Thymus (tissue), 11 donors: ENCODE results near the gene BMPR1A. TPM values are rescaled to one million over a fixed set of nuclear protein-coding genes. Genes with fewer than 3 reads are reported as not detected.

ENCODE experiments used
- DNase-seq, 9 donors: peaks; one replicate each; pipeline ENCODE4 v3.0.0-alpha.2; 2013; ENCODE audit warnings: low spot score in 9 of 9, low read depth in 6 of 9, missing footprints in 1 of 9
- H3K27ac ChIP-seq, 2 donors: one replicate each; pipeline ENCODE4 v1.5.1; 2013; ENCODE audit warnings: control low read depth in 1 of 2, low read depth in 1 of 2, low read length in 1 of 2, mild to moderate bottlenecking in 1 of 2, moderate library complexity in 1 of 2
- H3K27me3 ChIP-seq, 2 donors: one replicate each; pipeline ENCODE4 v1.5.1; 2013; ENCODE audit warnings: low read length in 1 of 2; ENCODE audit not compliant: control insufficient read depth in 2 of 2, insufficient read depth in 1 of 2
- H3K36me3 ChIP-seq, 2 donors: one replicate each; pipeline ENCODE4 v1.5.1; 2013; ENCODE audit warnings: low read length in 1 of 2, mild to moderate bottlenecking in 1 of 2, moderate library complexity in 1 of 2; ENCODE audit not compliant: control insufficient read depth in 2 of 2, insufficient read depth in 2 of 2
- H3K4me1 ChIP-seq, 2 donors: one replicate each; pipeline ENCODE4 v1.5.1; 2013; ENCODE audit warnings: low read length in 2 of 2; ENCODE audit not compliant: control insufficient read depth in 2 of 2, insufficient read depth in 2 of 2
- H3K4me3 ChIP-seq, 2 donors: one replicate each; pipeline ENCODE4 v1.5.1; 2013; ENCODE audit warnings: low read length in 2 of 2, control low read depth in 1 of 2, mild to moderate bottlenecking in 1 of 2
- H3K9me3 ChIP-seq, 2 donors: one replicate each; pipeline ENCODE4 v1.5.1; 2013; ENCODE audit warnings: low read length in 1 of 2, mild to moderate bottlenecking in 1 of 2; ENCODE audit not compliant: control insufficient read depth in 2 of 2, insufficient read depth in 1 of 2
- WGBS: extraction: QIAGEN DNeasy Blood & Tissue Kit; methylation state at CpG from one replicate; pipeline ENCODE4 v1.1.7; 2013; 5-methylcytosine and 5-hydroxymethylcytosine counted together
- polyA plus RNA-seq: library from polyadenylated mRNA; stranded (reverse); fragments of 200-250 nt; gene quantifications from one replicate; pipeline ENCODE4 v1.2.3, GENCODE V29; 2013
- total RNA-seq: library from RNA; stranded (reverse); fragments of 120-200 nt; gene quantifications from one replicate; pipeline ENCODE4 v1.2.4, GENCODE V29; 2013
- donor health status: healthy.

Gene BMPR1A
- total and polyA plus RNA-seq, 2 donors = 5.5 to 10.4 TPM

- peaks cover 0 to 7% of the 10 kb centered on the region in 2 donors for H3K4me1 ChIP-seq
- H3K27ac ChIP-seq = no peak overlapping the region
- no peaks in the 10 kb centered on the region for H3K9me3 ChIP-seq
- 74% methylated on average over 16 of the region's 16 CpGs for WGBS
- no peak overlapping the region for H3K4me3 ChIP-seq
- DNase-seq = no peak
- H3K27me3 ChIP-seq = peaks cover 0 to 8% of the 10 kb centered on the region in 2 donors
- H3K36me3 ChIP-seq = no peaks in the 10 kb centered on the region
Measured at GRCh38 chr10:86958901-86959736, 202.7 kb downstream of the BMPR1A start.

DNA sequence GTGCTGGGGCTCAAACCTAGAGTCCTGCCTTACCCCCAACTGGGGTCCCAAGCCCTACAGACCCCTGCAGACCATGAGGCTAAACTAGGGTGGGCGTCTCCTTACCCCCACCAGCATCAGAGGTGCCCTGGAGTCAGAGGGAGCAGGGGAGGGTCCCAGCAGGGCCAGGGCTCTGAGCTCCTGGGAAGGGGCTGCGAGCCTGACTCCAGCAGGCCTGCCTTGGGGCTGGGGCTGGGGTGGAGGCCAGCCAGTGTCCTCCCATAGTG, 203.3 kb downstream of the BMPR1A start:
- no peak overlapping the region for H3K4me3 ChIP-seq
- no peaks in the 10 kb centered on the region for H3K9me3 ChIP-seq
- H3K4me1 ChIP-seq = peaks cover 0 to 7% of the 10 kb centered on the region in 2 donors
- H3K27ac ChIP-seq = no peak overlapping the region
- peaks cover 0 to 8% of the 10 kb centered on the region in 2 donors for H3K27me3 ChIP-seq
- WGBS = 93% methylated on average over 2 of the region's 2 CpGs
- no peak for DNase-seq
- no peaks in the 10 kb centered on the region for H3K36me3 ChIP-seq

DNA sequence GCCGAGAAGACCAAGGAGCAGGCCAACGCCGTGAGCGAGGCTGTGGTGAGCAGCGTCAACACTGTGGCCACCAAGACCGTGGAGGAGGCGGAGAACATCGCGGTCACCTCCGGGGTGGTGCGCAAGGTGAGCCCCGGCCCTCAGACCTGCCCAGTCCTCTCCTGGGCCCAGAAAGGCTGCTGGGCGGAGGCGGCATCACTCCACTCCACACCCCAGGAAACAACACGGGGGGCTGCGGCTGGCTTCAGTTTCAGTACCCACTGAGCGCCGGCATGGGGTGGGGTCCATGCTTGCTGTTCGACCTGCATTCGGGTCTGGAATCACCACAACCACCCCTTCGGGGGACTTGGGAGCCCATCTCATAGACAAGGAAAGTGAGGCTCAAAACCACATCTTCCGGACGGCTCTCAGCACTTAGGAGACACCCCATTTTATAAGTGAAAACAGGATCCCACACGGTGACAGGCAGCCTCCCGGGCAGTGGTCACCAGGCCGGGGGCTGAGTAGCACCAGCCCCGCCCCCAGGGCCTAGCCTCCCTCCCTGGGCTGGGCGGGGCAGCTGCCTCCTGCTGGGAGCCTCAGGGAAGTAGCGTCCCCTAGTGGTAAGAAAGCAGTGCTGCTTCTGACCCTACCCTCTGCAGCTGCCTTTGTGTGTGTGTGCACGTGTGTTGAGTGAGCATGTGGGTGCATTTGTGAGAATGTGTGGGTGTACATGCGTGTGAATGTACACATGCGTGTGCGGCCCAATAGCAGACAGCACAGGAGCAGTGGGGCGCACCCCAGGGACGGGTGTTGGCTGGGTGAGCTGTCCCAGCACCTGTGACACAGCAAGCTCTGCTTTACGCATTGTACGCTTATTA, 203.8 kb downstream of the BMPR1A start:
- Histone ChIP-seq H3K36me3 (no peaks in the 10 kb centered on the region), H3K4me1 (peaks cover 0 to 5% of the 10 kb centered on the region in 2 donors), H3K9me3 (no peaks in the 10 kb centered on the region), H3K4me3 (no peak overlapping the region), H3K27me3 (peaks cover 0 to 7% of the 10 kb centered on the region in 2 donors), H3K27ac (no peak overlapping the region)
- 88% methylated on average over 37 of the region's 37 CpGs for WGBS
- DNase-seq = peak in 1 of 9 donors; percentile 26

GRCh38 chr10:86960863-86961434, 204.5 kb downstream of the BMPR1A start:
- Histone ChIP-seq H3K27me3 (peaks cover 0 to 5% of the 10 kb centered on the region in 2 donors), H3K27ac (no peak overlapping the region), H3K4me3 (no peak overlapping the region), H3K4me1 (peaks cover 0 to 7% of the 10 kb centered on the region in 2 donors), H3K36me3 (no peaks in the 10 kb centered on the region), H3K9me3 (no peaks in the 10 kb centered on the region)
- 91% methylated on average over 9 of the region's 9 CpGs for WGBS
- DNase-seq = no peak

DNA sequence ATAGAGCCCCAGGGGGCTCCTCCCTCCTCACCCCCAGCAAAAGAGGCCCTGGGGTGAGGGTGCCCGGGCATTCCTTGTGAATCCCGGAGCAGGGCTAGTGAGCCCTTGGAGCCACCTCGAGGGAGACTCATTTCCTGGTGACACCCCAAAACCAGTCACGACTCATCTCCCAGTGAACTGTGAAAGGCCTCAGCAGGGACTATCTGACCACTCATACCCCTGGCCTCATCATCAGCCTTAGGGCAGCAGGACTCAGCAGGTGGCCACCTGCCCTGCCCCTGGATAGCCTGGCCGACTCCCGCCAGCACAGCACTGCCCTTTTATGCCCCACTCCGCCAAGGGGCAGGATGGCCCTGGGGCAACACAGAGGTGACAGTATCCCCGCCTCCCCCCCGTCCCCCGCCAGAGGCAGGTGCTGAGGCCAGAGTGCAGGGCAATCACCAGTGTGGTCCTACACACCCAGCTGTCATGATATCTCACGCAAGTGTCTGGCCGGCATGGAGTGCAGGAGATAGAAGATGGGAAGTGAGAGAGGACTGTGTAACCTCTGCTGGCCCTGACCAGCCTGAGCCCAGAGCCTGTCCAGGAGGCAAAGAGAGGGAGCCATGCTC, 205.2 kb downstream of the BMPR1A start:
- no peak overlapping the region for H3K4me3 ChIP-seq
- H3K27me3 ChIP-seq = peaks cover 0 to 6% of the 10 kb centered on the region in 2 donors
- H3K4me1 ChIP-seq = peaks cover 0 to 13% of the 10 kb centered on the region in 2 donors
- DNase-seq = no peak
- 96% methylated on average over 12 of the region's 12 CpGs for WGBS
- no peaks in the 10 kb centered on the region for H3K36me3 ChIP-seq
- H3K27ac ChIP-seq = no peak overlapping the region
- H3K9me3 ChIP-seq = no peaks in the 10 kb centered on the region

DNA sequence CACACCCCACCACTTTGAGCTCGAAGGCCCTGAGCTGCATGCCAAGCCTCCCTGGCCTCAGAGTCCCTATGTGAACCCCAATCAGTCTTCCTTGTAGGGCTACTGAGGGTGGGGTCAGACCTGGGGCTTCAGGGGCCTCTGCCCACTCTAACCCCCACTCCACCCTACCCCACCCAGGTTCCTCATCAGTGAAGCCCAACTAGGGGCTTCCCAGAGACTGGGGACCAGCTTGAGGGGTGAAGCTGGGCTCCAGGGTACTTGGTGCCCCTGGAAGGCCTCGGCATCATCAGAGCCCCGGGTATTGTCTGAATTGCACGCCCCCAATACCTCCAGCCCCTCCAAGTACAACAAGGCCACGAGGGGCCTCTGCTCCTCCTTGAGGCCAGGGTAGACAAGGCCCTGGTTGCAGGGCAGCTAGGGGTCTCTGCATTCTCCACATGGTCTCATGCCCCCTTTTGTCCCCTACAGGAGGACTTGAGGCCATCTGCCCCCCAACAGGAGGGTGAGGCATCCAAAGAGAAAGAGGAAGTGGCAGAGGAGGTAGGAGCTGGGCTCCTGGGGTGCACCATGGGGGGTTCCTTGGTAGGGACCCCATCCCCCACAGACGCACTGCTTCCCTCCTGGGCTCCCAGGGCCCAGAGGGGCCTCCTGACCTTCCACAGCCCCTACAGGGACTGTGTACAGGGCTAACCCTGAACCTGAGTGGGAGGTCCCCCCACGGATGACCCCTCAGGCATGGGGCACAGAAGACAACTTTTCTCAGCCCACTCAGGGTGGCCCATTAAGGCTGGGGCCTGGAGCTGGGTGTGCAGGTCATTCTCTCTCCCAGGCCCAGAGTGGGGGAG, 205.9 kb downstream of the BMPR1A start:
- Histone ChIP-seq H3K36me3 (no peaks in the 10 kb centered on the region), H3K4me1 (peaks cover 0 to 19% of the 10 kb centered on the region in 2 donors), H3K27me3 (peaks cover 1 to 14% of the 10 kb centered on the region in 2 donors), H3K27ac (no peak overlapping the region), H3K9me3 (no peaks in the 10 kb centered on the region), H3K4me3 (no peak overlapping the region)
- DNase-seq = no peak
- WGBS = 92% methylated on average over 7 of the region's 7 CpGs

- Histone ChIP-seq H3K36me3 (no peaks in the 10 kb centered on the region), H3K4me3 (no peak overlapping the region), H3K27ac (no peak overlapping the region), H3K9me3 (no peaks in the 10 kb centered on the region), H3K4me1 (peaks cover 0 to 20% of the 10 kb centered on the region in 2 donors), H3K27me3 (peaks cover 6 to 17% of the 10 kb centered on the region in 2 donors)
- no peak for DNase-seq
- WGBS = 94% methylated on average over 7 of the region's 7 CpGs
Measured at GRCh38 chr10:86962981-86963310, 206.5 kb downstream of the BMPR1A start.

DNA sequence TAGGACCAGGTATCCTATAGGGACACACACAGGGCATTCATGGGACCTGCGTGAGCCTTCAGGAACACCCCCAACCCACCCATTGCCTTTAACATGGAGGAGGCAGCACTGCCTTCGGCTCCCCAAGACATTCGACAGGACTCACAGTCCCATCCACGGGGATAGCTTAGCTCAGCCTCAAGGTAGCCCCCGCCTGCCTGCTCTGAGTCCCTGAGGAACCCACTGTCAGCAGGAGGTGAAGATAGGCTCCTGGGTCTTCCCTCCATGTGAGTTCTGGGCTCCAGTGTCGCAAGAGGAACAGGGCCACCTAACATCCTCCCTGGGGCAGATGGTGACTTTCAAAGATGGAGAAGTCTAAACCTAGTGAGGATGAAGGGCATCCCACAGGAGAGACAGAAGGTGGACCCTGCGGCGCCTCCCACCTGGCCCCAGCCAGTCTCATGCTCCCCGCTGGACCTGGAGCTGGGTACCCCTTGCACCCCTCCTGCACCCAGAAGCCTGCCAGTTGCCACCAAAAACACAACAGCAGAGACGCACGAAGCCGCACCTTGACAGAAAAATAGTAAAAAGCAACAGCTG, 207.0 kb downstream of the BMPR1A start:
- peaks cover 0 to 24% of the 10 kb centered on the region in 2 donors for H3K4me1 ChIP-seq
- no peak overlapping the region for H3K27ac ChIP-seq
- no peaks in the 10 kb centered on the region for H3K9me3 ChIP-seq
- H3K4me3 ChIP-seq = no peak overlapping the region
- WGBS = 98% methylated on average over 12 of the region's 12 CpGs
- no peak for DNase-seq
- peaks cover 10 to 21% of the 10 kb centered on the region in 2 donors for H3K27me3 ChIP-seq
- no peaks in the 10 kb centered on the region for H3K36me3 ChIP-seq
